NCI-H1092 (cell line): ENCODE results near the gene MBL2.

Experiments used
- DNase-seq: peaks from one replicate; lab custom pipeline; 2025; lab: John Stamatoyannopoulos, UW

MBL2 gene

DNA sequence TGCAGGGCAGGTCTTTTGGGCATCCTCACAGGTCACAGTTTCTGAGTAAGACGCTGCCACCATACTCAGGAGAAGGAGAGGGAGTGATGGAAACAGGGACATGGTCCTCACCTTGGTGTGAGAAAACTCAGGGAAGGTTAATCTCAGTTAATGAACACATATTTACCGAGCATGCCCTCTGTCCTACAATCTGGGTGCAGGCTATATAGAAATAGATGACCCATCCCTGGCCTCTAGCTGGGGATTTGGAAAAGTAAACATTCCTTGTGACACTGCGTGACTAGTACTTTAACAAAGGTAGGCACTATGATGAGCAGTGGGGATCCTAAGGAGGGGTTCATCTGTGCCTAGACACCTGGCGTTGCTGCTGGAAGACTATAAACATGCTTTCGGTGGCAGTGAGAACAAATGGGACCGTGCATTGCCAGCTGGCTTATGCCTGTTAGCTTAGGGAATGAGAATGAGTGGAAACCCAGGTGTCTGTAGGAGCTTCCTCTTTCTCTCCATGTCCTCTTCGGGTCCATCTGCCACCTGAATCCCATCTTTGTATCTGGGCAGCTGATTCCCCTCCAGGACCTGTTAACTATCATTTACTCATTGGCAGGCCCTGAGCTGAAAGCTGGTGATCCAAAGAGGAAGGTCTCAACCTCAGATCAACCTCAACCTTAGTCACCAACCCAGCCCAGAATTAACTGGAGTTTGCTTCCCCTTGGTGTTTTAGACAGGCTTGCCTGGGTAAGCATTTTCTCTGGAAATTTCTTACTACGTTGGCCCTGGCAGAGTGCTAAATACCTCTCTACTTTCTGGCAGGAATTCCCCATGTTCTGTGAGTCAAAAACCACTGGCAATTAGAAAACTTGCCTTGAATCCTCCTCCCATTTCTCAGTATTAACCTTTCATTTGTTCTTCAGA lies 794 bp downstream of the MBL2 start:
- DNase-seq = no peak

DNA sequence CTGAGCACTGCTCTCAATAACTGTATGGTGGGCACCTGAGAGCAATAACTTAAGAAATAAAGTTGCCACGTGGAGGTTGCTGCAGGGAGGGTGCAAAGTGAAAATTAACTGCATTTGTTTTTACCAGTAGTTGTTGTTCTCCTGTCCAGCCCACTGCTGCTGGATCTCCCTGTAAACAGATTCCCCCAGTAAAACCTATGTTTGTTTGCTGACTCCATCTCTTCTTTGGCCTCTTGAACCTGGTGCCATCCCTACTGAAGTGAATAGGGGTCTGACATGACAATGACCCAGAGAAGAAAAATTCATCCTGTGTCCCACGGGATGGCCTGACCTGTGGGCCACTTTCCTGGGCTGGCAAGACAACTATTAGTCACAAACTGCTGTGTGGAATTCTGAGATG lies 1.7 kb downstream of the MBL2 start:
- no peak for DNase-seq

DNA sequence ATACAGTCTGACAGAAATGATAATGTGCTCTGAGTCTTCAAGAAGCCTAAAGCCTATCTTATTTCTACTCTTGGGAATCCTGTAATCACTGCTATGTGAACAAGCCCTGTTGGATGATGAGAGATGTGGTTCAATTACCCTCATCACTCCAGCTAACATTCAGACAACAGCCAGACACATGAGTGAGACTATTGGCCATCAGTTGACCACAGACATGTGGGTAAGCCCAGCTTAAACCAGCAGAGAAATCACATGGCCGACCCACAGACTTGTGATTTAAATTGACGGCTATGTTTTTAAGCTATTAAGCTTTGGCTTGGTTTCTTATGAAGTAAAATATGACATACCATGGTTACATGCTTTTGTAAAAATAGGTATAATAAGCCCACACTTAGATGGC lies 2.6 kb downstream of the MBL2 start:
- no peak for DNase-seq

DNA sequence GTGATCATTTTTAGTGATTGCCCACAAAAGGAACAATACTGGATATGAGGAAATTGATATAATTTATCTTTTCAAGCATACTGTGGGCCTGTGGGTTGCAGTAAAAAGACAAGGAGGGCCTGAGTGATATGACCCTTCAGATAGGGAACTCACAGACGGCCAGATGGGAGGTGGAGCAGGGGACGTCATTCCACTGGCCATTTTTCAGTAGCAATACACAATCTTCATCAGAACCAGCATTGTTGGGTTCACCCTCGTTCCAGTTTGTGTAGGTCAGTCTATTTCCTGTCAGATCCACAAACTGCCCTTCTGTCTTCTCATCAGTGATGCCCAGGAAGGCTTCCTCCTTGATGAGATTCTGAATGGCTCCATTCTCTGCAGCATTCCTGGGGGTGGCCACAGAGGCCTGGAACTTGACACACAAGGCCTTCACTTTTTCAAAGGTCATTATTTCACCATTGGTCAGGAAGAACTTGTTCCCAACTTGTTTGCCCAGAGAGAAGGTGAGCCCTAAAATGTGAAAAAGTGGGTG lies 4.5 kb downstream of the MBL2 start:
- no peak for DNase-seq

- no peak for DNase-seq
These were observed 10.5 kb downstream of the MBL2 start for GRCh38 chr10:52762088-52762487.

DNA sequence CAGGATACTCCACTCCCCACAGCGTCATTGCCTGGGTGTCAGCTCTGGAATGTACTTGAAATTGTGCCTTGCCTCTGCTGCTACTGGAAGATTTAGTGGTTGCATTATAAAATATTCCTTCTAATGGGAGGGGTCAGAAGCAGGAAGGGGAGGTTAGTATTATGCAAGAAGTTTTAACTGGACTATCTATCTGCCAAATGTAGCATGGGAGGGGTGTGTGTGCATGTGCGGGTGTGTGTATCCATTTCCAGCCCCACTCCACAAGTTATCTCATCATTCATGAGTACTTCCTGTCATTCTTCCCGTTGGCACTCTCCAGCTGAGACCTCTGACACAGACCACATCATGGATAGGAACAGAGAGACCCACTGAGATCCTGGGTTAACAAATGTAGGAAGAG lies 13.4 kb downstream of the MBL2 start:
- DNase-seq = no peak

GRCh38 chr10:52758406-52758805 lies 14.2 kb downstream of the MBL2 start:
- DNase-seq = no peak

DNA sequence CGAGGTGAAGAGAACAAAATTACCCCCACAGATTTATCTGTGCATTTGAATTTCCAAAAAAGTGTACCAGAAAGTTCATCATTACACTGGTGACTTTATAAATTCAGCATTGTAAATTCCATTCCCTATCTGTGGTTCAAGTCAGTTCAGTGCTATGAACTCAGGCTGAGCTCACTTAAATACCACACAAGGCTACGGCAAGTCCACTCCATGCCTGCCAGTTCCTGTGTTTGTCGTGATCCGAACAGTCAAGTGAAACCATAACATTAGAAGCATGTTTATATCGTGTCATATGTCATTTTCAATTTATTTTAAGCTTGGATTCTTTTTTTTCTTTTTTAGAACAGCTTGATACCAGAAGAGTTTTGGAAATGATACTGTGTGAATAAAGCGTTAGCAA lies 14.8 kb downstream of the MBL2 start:
- no peak for DNase-seq

DNA sequence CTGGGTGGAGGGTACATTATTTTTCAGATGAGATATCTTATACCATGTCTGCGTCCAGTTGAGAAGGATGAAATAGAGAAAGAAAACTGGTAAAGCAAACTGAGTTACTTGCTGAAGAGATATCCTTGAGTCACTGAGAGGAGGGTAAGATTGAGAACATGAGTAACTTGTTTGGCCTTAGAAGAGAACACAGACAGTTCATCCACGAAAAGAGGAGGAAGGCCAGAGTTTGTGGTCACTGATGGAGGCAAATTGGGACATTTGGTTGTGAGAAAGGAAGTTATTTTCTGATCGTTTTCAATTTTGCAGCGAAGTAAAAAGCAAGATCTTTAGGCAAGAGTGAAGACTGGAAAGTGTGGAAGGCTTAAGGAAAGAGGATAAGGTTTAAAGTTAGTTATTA lies 15.6 kb downstream of the MBL2 start:
- DNase-seq = no peak

DNA sequence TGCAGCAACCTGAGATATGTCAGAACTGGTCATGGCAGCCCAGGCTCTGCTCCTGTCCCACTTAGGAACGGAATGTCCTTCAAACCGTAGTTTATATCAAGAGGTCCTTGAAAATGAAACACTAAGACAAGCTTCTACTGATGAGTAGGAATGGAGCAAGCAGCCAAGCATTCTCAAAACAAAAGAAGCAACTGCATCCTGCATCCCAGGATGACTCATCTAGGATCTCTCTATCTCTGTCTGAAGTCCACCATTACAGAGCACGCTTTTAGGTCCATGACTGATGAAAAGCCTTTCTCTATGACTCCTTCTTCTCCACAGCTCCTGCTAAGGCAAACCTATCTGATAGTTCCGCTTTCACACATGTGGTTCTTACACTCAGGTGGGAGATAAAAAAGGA lies 16.3 kb downstream of the MBL2 start:
- DNase-seq = no peak

DNA sequence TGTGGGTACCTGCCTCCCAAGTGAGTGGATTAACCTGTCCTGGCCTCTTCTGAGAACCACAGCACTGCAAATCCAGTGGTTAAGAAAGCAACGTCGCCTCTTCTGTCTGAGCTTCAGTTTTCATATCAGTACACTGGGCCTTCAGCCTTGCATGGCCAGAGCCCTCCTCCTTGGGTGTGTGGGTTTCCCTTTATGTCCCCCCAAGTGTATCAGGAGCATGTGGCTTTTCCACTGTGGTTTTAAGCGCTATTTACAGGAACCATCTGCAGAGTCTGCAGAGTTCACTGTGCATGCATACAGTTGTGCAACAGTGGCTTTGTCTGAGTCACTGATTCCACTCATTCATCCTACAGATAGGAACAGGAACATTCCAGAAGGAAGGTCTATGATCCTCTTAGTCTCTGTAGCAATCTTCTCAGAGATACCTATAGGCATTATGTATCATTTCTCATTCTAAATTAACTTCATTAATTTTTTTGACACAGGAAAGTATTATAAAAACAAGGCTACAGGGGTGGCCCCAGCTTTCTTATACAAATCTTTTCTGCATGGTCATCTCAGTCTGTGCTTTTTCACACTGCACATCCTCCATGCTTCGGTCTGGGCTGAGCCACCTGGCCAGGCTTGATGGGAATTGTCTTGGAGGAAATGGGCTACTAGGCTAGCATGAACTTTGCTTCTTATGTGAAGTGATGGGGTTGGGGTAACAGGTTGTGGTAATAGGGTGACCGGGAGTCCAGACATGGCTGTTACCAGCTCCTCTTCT lies 17.1 kb downstream of the MBL2 start:
- DNase-seq = no peak

- DNase-seq = no peak
These were observed 19.7 kb downstream of the MBL2 start for GRCh38 chr10:52752801-52753445.

- DNase-seq = no peak
These were observed 20.3 kb downstream of the MBL2 start for GRCh38 chr10:52752261-52752660.

- no peak for DNase-seq
These were observed 21.2 kb downstream of the MBL2 start for GRCh38 chr10:52751337-52751736.

- no peak for DNase-seq
These were observed 22.0 kb downstream of the MBL2 start for GRCh38 chr10:52750629-52751028.

- no peak for DNase-seq
These were observed 24.9 kb downstream of the MBL2 start for GRCh38 chr10:52747694-52748093.

DNA sequence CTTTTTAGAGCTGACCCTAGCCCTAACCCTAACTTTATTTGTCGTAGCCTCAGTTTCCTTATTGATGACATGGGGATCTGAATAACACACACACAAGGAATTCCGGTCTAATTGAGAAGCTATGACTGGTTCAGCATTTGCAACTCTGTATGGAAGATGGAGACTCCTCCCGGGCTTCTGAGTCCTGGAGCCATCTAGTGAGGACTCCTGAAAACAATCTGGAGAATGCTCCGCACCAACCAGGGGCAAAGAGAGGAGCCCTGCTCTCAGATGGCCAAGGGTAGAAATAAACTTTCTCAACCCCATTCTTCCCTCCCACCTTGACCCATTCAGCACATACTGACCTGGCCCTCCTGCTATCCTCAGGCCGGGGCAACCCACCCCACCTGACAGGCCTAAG lies 26.4 kb downstream of the MBL2 start:
- DNase-seq = no peak

DNA sequence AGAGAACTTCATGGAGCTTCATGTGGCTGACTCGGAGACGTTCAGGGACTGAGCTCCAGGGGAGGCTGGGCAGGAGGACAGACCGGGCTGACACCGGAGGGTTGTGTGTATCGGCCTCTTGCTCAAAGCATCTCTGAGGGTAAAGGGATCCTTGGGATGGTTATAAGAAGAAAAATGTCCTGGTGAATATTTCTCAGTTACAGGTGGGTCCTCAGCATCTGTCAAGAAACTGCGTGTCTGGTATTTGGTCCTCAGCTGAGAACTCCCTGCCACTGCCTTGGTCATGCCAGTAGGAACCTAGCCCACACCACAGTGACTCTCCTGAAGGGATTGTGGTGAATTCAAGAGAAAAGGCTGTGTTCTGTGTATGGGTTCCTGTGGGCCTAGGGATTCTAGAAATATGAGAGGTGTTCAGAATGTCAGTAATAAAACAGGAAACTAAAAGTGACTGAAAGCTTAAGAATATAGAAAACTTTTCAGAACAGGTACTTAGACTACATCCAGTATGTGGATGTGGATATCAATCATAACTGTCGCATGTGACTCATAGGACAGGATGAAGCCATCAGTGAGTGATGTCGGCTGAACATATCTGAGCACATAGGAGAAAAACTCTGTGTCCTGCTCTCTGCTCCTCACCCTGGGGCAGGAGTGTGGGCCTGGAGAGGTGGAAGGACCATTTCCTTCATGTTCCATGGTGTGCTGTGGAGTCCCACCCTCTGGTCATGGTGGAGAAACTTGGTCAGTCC lies 28.4 kb downstream of the MBL2 start:
- no peak for DNase-seq

- DNase-seq = no peak
These were observed 29.9 kb downstream of the MBL2 start for GRCh38 chr10:52742731-52743130.

- no peak for DNase-seq
These were observed 30.7 kb downstream of the MBL2 start for GRCh38 chr10:52741851-52742250.

GRCh38 chr10:52740913-52741675 lies 31.5 kb downstream of the MBL2 start:
- no peak for DNase-seq
